Measurements from ENCODE around the gene SPSB4.

SPSB4 gene

DNA sequence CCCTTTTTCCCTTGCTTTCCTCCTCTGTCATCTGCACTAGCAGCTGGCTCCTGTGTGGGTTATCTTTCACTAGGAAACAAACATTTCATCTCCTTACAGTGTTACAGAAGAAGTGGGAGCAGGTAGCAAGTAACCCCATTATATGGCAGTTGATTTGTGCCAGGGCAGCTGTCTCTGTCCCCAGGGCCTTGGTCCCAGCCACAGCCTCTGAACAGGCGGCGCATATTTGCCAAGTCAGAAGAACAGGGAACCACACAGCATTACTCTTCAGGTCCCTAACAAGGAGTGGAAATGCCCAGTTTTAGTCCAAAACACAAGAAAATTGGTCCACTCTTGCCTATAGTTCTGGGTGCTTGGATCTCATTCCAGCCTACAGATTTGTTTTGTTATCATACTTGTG, 99.8 kb downstream of the SPSB4 start:
- no peak for TF ChIP-seq ZFX (IDR thresholded peaks at IDR 0.05; ENCODE audit: borderline replicate concordance)
- TF ChIP-seq, protein P1, sequence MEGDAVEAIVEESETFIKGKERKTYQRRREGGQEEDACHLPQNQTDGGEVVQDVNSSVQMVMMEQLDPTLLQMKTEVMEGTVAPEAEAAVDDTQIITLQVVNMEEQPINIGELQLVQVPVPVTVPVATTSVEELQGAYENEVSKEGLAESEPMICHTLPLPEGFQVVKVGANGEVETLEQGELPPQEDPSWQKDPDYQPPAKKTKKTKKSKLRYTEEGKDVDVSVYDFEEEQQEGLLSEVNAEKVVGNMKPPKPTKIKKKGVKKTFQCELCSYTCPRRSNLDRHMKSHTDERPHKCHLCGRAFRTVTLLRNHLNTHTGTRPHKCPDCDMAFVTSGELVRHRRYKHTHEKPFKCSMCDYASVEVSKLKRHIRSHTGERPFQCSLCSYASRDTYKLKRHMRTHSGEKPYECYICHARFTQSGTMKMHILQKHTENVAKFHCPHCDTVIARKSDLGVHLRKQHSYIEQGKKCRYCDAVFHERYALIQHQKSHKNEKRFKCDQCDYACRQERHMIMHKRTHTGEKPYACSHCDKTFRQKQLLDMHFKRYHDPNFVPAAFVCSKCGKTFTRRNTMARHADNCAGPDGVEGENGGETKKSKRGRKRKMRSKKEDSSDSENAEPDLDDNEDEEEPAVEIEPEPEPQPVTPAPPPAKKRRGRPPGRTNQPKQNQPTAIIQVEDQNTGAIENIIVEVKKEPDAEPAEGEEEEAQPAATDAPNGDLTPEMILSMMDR (IDR thresholded peaks at IDR 0.05), result no peak
- H3K27ac ChIP-seq, result no peak overlapping the region

DNA sequence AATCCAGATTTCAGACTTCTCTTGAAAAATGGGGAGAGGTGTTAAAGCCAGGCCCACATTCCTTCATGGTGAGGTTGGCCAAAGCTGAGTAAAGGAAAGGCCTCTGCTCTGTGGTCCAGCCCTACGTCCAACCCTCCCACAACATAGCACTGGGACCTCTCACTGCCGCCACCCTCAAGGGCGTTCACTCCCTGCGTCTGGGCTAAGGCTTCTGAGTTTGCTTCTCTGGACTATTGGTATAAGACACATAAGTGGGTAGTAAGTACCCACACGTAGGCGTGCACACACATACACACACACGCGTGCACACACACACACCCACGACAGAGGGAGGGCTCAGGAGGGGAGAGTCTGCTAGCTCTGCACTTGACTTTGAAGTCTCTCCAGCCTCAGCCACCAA, 100.3 kb downstream of the SPSB4 start:
- TF ChIP-seq, protein P1 (IDR thresholded peaks at IDR 0.05), result no peak
- TF ChIP-seq ZFX (IDR thresholded peaks at IDR 0.05; ENCODE audit: borderline replicate concordance), result no peak
- no peak overlapping the region for H3K27ac ChIP-seq

DNA sequence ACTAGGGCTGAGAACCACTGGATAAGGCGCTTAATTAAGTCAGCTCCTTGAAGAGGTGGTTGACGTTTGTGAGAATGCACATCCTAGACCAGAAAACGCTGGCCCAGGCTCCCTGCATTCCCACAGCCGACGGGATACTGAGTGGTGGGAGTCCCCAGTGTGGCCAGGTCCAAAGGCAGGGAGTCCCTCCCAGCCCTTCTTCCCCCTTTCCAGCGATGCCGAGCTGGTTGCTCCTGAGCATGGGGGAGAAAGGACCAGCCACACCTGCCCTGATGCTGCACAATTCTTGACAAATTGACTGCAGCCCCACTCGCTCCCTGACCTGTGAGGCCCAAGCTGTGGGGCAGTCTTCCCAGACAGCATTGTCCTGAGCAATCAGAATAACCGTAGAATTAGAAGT, 101.0 kb downstream of the SPSB4 start:
- TF ChIP-seq, protein P1 (IDR thresholded peaks at IDR 0.05), result no peak
- no peak for TF ChIP-seq ZFX (IDR thresholded peaks at IDR 0.05; ENCODE audit: borderline replicate concordance)
- no peak overlapping the region for H3K27ac ChIP-seq

DNA sequence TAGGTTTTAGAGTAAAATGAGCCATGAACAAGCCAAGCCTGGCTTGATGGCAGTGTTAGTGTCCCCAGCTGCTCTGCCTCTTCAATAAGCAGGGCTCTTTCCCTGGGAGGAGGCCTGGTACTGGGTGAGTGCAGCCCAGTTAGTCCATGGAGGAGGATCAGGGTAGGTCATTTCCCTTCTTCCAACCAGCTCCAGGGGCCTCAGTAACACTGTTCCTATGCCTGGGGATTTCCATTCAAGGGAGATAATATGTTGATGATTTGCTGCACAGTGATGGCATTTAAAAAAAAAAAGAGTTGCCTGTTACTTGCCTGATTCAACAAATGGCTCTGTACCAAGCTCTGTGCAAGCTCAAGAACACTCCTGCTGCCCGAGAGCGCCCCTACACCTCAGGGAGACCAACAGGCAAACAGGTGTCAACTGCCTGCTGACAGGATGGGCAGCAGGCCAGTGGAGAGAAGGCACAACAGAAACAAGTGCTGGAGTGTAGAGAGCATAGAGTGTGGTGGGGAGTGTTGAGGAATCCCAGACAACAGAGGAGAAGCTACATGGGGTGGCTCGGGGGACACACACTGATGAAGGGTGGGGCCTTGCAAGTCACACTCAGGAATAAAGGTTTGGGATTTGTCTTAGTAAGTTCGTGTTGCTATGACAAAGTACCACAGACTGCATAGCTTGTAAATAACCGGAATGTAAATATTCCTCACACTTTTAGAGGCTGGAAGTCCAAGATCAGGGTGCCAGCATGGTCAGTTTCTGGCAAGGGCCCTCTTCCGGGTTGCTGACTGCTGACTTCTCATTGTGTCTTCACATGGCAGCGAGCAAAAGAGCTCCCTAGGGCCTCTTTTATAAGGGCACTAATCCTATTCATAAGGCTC, 101.9 kb downstream of the SPSB4 start:
- no peak overlapping the region for H3K27ac ChIP-seq
- TF ChIP-seq, protein P1 (IDR thresholded peaks at IDR 0.05), result no peak
- no peak for TF ChIP-seq ZFX (IDR thresholded peaks at IDR 0.05; ENCODE audit: borderline replicate concordance)

DNA sequence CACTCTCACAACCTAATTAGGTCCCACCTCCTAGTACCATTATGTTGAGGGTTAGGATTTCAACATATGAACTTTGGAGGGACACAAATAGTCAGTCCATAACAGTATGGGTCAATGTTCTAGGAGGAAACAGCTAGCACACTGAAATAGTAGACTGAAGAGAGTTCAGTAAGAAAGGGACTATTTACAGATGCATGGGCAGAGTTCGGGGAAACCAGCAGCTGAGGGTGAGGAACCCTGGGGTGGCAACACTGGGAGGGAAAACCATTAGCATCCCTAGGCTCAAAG, 102.5 kb downstream of the SPSB4 start:
- TF ChIP-seq, protein P1 (IDR thresholded peaks at IDR 0.05), result no peak
- TF ChIP-seq ZFX (IDR thresholded peaks at IDR 0.05; ENCODE audit: borderline replicate concordance), result no peak
- H3K27ac ChIP-seq, result no peak overlapping the region

DNA sequence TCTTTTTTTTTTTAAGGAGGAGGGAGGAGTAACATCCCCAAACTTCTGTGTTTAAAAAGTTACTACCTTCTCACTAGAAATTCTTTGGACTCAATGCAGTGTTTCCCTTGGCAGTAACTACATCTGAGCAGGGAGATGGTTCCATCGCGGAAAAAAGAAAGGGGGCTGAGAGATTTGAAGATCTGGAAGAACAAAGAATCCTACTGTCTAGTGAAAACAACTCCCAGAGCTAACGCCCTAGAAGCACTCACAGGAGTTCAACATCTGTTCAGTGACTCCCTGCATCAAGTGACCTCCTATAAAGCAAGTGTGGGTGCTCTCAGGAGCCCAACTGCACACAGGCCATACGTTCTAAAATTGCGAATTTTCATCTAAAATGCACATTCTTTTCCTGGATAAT, 113.7 kb downstream of the SPSB4 start:
- TF ChIP-seq, protein P1 (IDR thresholded peaks at IDR 0.05), result no peak
- no peak for TF ChIP-seq ZFX (IDR thresholded peaks at IDR 0.05; ENCODE audit: borderline replicate concordance)
- no peak overlapping the region for H3K27ac ChIP-seq

DNA sequence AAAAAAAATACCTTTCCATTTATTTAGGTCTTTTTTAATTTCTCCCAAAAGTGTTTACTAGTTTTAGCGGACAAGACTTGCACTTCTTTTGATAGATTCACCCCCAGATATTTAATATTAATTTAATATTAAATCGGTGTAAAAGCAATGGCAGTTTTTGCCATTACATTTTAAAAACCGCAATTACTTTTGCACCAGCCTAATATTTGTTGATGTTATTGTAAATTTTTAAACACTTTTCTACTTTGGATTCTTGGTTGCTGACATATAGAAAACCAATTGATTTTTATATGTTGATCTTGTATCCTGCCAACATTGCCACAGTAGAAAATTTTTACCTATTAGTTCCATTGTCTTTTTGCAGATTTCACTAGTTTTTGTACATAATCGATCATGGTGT, 116.5 kb downstream of the SPSB4 start:
- no peak for TF ChIP-seq ZFX (IDR thresholded peaks at IDR 0.05; ENCODE audit: borderline replicate concordance)
- TF ChIP-seq, protein P1 (IDR thresholded peaks at IDR 0.05), result no peak
- no peak overlapping the region for H3K27ac ChIP-seq
